HG03378 (cell line): ENCODE measurements around the gene PRRC2A.

Source experiments
- ATAC-seq: cut with Tn5 transposase; IDR thresholded peaks from one replicate; pipeline ENCODE4 v1.9.1; 2021; ENCODE audit warnings: mild to moderate bottlenecking, moderate library complexity; ENCODE audit not compliant: unreplicated experiment

Gene PRRC2A

GRCh38 chr6:31622684-31623091 is 2.2 kb downstream of the PRRC2A start:
- no peak for ATAC-seq

DNA sequence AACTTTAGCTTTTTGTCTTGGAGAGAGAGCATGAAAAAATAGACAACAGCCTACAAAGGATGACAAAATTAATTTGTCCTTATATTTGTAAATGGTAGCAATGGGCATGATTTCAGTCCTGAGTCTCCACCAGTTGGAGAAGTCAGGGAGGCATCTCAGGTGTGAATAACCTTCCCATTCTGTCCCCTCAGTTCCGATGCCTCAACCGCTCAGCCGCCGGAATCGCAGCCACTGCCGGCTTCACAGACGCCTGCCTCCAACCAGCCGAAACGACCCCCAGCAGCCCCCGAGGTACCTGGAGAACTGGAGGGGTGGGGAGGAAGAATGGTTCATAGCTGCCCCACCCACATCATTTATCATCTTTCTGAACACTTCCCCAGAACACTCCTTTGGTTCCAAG is 3.6 kb downstream of the PRRC2A start:
- no peak for ATAC-seq

DNA sequence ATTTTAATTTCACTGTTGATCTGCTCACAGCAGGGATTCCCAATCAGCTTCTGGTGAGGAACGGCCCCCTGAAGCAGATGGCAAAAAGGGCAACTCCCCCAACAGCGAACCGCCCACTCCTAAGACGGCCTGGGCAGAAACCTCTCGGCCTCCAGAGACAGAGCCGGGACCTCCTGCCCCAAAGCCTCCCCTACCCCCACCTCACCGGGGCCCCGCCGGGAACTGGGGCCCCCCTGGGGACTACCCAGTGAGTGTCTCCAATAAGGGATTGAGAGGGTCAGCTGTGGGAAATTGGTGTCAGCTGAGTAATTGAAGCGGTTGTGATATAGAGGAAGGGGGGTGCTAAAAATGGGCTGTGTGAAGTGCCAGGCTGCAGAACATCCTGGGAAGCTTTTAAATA is 6.4 kb downstream of the PRRC2A start:
- no peak for ATAC-seq

- no peak for ATAC-seq
Observed at GRCh38 chr6:31627690-31628287, 7.3 kb downstream of the PRRC2A start.

GRCh38 chr6:31629014-31629413 is 8.5 kb downstream of the PRRC2A start:
- ATAC-seq: no peak

GRCh38 chr6:31630177-31630934 is 9.8 kb downstream of the PRRC2A start:
- no peak for ATAC-seq

- ATAC-seq: no peak
Observed at GRCh38 chr6:31631209-31631608, 10.7 kb downstream of the PRRC2A start.

DNA sequence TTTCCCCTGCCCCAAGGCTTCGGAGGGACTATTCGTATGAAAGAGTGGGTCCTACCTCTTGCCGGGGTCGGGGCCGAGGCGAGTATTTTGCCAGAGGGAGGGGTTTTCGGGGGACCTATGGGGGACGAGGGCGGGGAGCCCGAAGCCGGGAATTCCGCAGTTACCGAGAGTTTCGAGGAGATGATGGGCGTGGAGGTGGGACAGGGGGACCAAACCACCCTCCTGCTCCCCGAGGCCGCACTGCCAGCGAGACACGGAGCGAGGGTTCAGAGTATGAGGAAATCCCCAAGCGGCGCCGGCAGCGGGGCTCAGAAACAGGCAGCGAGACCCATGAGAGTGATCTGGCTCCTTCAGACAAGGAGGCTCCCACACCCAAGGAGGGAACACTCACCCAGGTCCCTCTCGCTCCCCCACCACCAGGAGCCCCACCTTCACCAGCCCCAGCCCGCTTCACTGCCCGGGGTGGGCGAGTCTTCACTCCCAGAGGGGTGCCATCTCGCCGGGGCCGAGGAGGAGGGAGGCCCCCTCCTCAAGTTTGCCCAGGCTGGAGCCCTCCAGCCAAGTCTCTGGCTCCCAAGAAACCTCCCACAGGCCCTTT is 11.3 kb downstream of the PRRC2A start:
- no peak for ATAC-seq

DNA sequence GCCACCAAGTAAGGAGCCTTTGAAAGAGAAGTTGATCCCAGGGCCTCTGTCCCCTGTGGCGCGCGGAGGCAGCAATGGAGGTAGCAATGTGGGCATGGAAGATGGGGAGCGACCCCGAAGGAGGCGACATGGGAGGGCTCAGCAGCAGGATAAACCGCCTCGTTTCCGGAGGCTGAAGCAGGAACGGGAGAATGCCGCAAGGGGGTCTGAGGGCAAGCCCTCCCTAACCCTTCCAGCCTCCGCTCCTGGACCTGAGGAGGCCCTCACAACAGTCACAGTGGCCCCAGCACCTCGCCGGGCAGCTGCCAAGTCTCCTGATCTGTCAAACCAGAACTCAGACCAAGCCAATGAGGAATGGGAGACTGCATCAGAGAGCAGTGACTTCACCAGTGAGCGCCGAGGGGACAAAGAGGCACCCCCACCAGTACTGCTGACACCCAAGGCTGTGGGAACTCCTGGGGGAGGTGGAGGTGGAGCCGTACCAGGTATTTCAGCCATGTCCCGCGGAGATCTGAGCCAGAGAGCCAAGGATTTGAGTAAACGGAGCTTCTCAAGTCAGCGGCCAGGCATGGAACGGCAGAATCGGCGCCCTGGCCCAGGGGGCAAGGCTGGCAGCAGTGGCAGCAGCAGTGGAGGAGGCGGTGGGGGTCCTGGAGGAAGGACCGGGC is 11.9 kb downstream of the PRRC2A start:
- ATAC-seq: no peak

GRCh38 chr6:31633447-31633846 is 12.9 kb downstream of the PRRC2A start:
- no peak for ATAC-seq

DNA sequence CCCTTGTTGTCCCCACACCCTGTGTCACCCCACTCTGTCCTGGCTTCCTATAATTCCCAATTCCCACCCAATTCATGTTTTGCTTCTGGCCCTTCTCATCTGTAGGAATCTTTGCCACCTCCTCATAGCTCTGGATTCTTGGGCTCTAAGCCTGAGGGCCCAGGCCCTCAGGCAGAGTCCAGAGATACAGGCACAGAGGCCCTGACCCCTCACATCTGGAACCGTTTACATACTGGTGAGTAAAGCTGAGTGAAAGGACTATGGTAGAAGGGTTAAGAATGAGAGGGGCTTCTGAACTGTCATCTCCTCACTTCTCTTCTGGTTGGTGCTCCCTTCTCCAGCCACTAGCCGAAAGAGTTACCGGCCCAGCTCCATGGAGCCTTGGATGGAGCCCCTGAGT is 13.6 kb downstream of the PRRC2A start:
- no peak for ATAC-seq

DNA sequence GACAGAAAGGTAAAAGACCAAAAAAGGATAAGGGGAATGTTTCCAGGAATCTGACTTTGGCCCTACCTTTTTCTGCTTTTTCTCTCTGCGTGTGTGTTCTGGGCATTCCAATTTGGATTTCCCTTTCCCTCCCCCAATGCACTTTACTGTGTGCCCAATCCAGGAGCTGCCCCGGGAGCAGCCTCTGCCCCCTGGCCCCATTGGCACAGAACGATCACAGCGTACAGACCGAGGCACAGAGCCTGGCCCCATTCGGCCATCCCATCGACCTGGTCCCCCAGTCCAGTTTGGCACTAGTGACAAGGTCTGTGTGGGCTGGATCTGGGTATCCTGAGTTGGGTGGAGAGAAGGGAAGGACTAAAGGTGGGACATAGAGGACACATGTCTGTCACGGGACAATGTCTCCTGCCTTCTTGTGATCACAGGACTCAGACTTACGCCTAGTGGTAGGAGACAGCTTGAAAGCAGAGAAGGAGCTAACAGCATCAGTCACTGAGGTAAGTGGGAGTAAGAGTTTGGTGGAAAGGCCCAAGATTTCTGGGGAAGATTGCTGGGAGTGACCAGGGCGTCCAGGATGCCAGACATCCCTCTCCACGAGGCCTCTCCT is 14.6 kb downstream of the PRRC2A start:
- ATAC-seq: no peak

DNA sequence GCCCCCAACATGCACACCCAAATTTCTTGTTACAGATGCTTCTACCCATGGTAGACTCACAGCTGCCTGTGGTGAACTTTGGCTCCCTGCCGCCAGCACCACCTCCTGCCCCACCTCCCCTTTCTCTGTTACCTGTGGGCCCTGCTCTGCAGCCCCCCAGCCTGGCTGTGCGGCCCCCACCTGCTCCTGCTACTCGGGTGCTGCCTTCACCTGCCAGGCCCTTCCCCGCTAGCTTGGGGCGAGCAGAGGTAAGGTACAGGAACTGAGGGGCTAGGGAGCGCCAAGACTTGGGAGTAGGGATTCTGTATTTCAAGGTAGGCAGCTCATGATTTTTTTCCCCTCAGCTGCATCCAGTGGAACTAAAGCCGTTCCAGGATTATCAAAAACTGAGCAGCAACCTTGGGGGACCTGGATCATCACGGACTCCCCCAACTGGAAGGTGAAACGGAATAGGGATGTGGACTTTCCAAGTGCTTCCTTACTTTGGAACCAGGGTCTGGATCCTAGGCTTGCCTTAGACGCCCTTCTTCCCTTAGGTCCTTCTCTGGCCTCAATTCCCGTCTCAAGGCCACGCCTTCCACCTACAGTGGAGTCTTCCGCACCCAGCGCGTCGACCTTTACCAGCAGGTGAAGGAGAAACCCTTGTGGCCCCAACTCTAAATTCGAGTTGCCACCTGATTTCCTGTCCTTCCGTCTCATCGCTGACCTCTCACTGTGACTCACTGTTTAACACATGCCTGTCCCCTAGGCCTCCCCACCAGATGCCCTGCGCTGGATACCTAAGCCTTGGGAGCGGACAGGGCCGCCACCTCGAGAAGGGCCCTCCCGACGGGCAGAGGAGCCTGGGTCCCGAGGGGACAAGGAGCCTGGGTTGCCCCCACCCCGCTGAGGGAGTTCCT is 16.4 kb downstream of the PRRC2A start:
- no peak for ATAC-seq

GRCh38 chr6:31639043-31639442 is 18.5 kb downstream of the PRRC2A start:
- no peak for ATAC-seq

GRCh38 chr6:31639449-31639861 is 18.9 kb downstream of the PRRC2A start:
- ATAC-seq: no peak

GRCh38 chr6:31640612-31641011 is 20.1 kb downstream of the PRRC2A start:
- no peak for ATAC-seq

DNA sequence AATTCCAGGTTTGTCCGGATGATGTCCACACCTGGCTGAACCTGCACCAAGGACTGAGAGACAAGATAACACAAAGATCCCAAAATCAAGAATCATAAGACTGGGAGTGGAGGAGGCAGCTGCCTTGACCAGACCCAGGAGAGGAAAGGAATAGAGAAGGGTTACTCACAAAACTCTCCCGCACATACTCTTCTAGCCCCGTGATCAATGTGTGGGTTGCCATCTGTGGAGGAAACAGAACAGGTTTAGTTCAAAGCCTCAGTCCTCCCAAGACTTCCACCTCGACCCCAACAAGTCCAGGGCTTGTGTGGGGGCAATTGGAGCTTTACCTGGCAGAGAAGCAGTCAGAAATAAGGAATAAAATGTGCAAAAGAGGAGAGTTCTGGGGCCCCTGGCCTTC is 20.9 kb downstream of the PRRC2A start:
- no peak for ATAC-seq

DNA sequence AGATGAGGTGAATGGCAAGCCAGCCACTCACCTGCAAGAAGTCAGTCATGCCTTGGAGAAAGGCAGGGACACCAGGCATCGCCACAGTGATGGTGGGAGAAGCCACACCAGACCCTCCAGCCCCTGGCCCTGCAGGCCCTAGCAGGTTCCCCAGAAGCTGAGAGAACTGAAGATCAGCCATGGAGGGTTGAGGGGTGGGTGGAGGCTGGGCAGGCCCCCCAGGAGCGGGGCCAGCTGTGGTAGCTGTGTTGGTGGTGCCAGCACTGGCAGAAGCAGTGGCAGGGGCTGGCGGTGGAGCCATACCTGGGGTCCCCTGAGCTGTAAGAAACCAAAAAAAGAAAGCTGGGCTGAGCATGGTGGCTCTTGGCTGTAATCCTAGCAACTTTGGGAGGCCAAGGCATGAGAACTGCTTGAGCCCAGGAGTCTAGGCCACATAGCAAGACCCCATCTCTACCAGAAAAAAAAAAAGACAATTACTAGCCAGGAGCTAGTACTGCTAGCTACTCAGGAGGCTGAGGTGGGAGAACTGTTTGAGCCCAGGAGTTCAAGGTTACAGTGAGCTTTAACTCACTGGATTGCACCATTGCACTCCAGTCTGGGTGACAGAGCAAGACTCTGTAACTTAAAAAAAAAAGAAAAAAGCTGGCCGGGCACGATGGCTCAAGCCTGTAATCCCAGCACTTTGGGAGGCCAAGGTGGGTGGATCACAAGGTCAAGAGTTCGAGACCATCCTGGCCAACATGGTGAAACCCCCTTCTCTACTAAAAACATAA is 22.5 kb downstream of the PRRC2A start:
- ATAC-seq: no peak

GRCh38 chr6:31643818-31644454 is 23.4 kb downstream of the PRRC2A start:
- no peak for ATAC-seq
